ENCODE measurements around the gene MRPL1.

DNA sequence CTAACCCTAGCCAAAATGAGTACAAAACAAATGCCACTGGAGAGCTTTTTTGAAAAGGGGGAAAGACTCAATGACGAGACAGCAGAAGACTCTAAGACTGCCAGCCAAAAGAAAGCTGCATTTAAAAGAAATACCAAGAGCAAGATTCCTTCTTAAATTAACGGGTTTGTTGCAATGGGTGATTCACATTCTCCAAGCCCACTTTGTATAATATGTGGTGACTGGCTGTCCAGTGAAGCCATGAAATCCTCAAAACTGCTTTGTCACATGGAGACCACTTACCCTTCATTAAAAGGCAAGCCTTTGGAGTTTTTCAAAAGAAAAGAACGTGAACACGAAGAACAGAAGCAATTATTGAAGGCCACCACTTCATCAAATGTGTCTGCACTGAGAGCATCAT is 68.2 kb downstream of the MRPL1 start:
- TF ChIP-seq, protein P1, sequence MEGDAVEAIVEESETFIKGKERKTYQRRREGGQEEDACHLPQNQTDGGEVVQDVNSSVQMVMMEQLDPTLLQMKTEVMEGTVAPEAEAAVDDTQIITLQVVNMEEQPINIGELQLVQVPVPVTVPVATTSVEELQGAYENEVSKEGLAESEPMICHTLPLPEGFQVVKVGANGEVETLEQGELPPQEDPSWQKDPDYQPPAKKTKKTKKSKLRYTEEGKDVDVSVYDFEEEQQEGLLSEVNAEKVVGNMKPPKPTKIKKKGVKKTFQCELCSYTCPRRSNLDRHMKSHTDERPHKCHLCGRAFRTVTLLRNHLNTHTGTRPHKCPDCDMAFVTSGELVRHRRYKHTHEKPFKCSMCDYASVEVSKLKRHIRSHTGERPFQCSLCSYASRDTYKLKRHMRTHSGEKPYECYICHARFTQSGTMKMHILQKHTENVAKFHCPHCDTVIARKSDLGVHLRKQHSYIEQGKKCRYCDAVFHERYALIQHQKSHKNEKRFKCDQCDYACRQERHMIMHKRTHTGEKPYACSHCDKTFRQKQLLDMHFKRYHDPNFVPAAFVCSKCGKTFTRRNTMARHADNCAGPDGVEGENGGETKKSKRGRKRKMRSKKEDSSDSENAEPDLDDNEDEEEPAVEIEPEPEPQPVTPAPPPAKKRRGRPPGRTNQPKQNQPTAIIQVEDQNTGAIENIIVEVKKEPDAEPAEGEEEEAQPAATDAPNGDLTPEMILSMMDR (IDR thresholded peaks at IDR 0.05) = no peak
- no peak for TF ChIP-seq POLR2A (IDR thresholded peaks at IDR 0.05)

Data from thyroid gland (tissue), 4 donors.